KMS-11 (cell line): ENCODE measurements around the gene ANAPC16.
"Not testable (repeated sequence)": the region's sequence is repeated elsewhere in the genome, so short reads cannot be mapped to it uniquely, and the experiment has no call there.

ENCODE experiments used
- H2AFZ ChIP-seq: fragments of 200-600 bp; sonication (generic); 2 replicates; pipeline ENCODE4 v1.6.1; 2016; ENCODE audit warnings: antibody characterized with exemption, mixed run types, low read depth
- H3K27ac ChIP-seq: fragments of 200-600 bp; sonication (generic); 2 replicates; pipeline ENCODE4 v1.6.1; 2016; ENCODE audit warnings: mild to moderate bottlenecking, mixed run types
- H3K27me3 ChIP-seq: fragments of 200-600 bp; sonication (generic); 2 replicates; pipeline ENCODE4 v1.6.1; 2017; ENCODE audit warnings: mild to moderate bottlenecking, low read depth, mixed run types, moderate library complexity; ENCODE audit not compliant: insufficient read depth
- H3K36me3 ChIP-seq: fragments of 200-600 bp; sonication (generic); 2 replicates; pipeline ENCODE4 v1.6.1; 2017; ENCODE audit warnings: mild to moderate bottlenecking, mixed run types; ENCODE audit not compliant: insufficient read depth
- H3K4me1 ChIP-seq: fragments of 200-600 bp; sonication (generic); 2 replicates; pipeline ENCODE4 v1.6.1; 2016; ENCODE audit warnings: mild to moderate bottlenecking, low read depth, mixed run types; ENCODE audit not compliant: poor library complexity, severe bottlenecking
- H3K4me2 ChIP-seq: fragments of 200-600 bp; sonication (generic); 2 replicates; pipeline ENCODE4 v1.7.0; 2016; ENCODE audit warnings: mild to moderate bottlenecking, mixed run types
- H3K4me3 ChIP-seq: fragments of 200-600 bp; sonication (generic); IDR thresholded peaks from 2 replicates; pipeline ENCODE4 v1.6.1; 2017; ENCODE audit warnings: low read depth, low read length, mixed read lengths; ENCODE audit not compliant: insufficient read depth
- H3K79me2 ChIP-seq: fragments of 200-600 bp; sonication (generic); 2 replicates; pipeline ENCODE4 v1.6.1; 2016; ENCODE audit warnings: low read depth, mixed run types; ENCODE audit not compliant: insufficient read depth
- H3K9ac ChIP-seq: fragments of 200-600 bp; sonication (generic); 2 replicates; pipeline ENCODE4 v1.6.1; 2016; ENCODE audit warnings: mild to moderate bottlenecking, mixed run types
- H4K20me1 ChIP-seq: fragments of 200-600 bp; sonication (generic); 2 replicates; pipeline ENCODE4 v1.6.1; 2016; ENCODE audit warnings: mild to moderate bottlenecking, mixed run types; ENCODE audit not compliant: insufficient read depth
- TF ChIP-seq, protein P1 (sequence below): fragments of 200-600 bp; sonication (generic); conservative IDR thresholded peaks from 2 replicates; pipeline ENCODE4 v1.6.1; 2017; ENCODE audit warnings: low read depth, mild to moderate bottlenecking, antibody characterized with exemption, low read length, moderate library complexity, mixed read lengths

The ANAPC16 gene

DNA sequence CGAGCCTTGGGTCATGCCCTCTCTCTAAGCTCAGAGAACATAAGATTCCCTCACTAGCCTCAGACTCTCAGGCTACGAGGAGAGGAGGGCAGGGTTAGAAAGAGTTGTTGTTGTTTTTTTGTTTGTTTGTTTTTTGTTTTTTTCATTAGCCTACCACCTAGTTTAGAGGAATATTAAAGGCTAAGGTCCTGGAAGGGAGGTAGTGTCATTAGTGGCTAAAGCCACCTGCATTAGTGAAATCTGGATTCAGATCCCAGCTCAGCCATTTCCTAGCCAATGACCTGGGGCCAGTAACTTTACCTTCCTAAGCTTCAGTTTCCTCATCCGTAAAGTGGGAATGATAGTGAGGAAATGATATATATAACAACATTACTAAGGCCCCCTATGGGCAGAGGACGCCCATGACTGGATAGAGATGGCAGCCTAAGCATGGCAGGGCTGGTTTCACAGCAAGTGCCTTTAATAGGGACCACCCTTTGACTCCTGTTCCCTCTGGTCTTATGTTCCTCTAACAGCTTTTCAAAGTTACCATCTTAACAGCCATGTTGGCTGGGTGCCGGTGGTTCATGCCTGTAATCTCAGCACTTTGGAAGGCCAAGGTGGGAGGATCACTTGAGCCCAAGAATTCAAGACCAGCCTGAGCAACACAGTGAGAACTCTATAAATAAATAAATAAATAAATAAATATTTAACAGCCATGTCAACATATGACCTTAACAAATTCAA is 63.0 kb downstream of the ANAPC16 start:
- Histone ChIP-seq H3K27me3 (no peaks in the 10 kb centered on the region), H3K79me2 (peaks cover 20% of the 10 kb centered on the region), H2AFZ (no peak overlapping the region), H3K27ac (no peak overlapping the region), H3K9ac (no peak overlapping the region), H3K36me3 (no peaks in the 10 kb centered on the region), H4K20me1 (no peaks in the 10 kb centered on the region), H3K4me2 (no peak overlapping the region), H3K4me1 (peaks cover 32% of the 10 kb centered on the region), H3K4me3 (no peak overlapping the region)
- TF ChIP-seq, protein P1, sequence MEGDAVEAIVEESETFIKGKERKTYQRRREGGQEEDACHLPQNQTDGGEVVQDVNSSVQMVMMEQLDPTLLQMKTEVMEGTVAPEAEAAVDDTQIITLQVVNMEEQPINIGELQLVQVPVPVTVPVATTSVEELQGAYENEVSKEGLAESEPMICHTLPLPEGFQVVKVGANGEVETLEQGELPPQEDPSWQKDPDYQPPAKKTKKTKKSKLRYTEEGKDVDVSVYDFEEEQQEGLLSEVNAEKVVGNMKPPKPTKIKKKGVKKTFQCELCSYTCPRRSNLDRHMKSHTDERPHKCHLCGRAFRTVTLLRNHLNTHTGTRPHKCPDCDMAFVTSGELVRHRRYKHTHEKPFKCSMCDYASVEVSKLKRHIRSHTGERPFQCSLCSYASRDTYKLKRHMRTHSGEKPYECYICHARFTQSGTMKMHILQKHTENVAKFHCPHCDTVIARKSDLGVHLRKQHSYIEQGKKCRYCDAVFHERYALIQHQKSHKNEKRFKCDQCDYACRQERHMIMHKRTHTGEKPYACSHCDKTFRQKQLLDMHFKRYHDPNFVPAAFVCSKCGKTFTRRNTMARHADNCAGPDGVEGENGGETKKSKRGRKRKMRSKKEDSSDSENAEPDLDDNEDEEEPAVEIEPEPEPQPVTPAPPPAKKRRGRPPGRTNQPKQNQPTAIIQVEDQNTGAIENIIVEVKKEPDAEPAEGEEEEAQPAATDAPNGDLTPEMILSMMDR, result 0 out of 2 replicates have a peak, but pooled peaks have one; percentile 15

DNA sequence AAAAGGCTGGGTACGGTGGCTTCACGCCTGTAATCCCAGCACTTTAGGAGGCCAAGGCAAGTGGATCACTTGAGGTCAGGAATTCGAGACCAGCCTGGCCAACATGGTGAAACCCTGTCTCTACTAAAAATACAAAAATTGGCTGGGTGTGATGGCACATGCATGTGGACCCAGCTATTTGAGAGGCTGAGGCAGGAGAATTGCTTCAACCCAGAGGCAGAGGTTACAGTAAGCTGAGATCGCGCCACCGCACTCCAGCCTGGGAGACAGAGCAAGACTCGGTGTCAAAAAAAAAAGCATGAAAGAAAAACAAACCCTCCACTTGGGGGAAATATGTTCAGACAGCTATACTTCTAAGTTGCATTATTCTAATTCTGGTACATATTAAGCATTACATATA is 63.8 kb downstream of the ANAPC16 start:
- H3K4me3 ChIP-seq, H3K9ac ChIP-seq, H3K27ac ChIP-seq, H4K20me1 ChIP-seq, H3K36me3 ChIP-seq, H3K27me3 ChIP-seq, H3K4me2 ChIP-seq, H2AFZ ChIP-seq: not testable (repeated sequence)
- peaks cover 32% of the 10 kb centered on the region for H3K4me1 ChIP-seq
- H3K79me2 ChIP-seq, result peaks cover 12% of the 10 kb centered on the region

DNA sequence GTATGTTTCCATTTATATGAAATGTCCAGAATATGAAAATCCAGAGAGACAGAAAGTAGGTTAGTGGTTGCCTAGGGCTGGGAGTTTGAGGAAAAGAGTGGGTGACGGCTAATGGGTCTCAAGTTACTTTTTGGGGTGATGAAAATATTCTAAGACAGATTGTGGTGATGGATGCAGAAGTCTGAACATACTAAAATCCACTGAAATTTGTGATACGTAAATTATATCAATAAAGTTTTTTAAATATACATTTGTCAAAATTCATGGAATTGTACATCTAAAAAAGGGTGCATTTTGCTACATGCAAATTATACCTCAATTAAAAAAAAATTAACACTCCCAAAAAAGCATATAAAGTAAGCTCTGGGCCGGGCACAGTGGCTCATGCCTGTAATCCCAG is 67.3 kb downstream of the ANAPC16 start:
- TF ChIP-seq, protein P1, result no peak
- Histone ChIP-seq H3K4me3 (no peak overlapping the region), H3K27me3 (no peaks in the 10 kb centered on the region), H3K4me2 (no peak overlapping the region), H3K9ac (no peak overlapping the region), H3K79me2 (no peaks in the 10 kb centered on the region), H3K36me3 (no peaks in the 10 kb centered on the region), H3K27ac (no peak overlapping the region), H3K4me1 (peaks cover 13% of the 10 kb centered on the region), H2AFZ (no peak overlapping the region), H4K20me1 (no peaks in the 10 kb centered on the region)
